NCI-H748 treated with DMSO at 0.1 percent for 48 hours (cell line): ENCODE results near the gene DNAJB7.
"Not testable (repeated sequence)": the region's sequence is repeated elsewhere in the genome, so short reads cannot be mapped to it uniquely, and the experiment has no call there.

ENCODE experiments used
- DNase-seq: peaks from one replicate; lab custom pipeline; 2025; lab: John Stamatoyannopoulos, UW

The DNAJB7 gene

DNA sequence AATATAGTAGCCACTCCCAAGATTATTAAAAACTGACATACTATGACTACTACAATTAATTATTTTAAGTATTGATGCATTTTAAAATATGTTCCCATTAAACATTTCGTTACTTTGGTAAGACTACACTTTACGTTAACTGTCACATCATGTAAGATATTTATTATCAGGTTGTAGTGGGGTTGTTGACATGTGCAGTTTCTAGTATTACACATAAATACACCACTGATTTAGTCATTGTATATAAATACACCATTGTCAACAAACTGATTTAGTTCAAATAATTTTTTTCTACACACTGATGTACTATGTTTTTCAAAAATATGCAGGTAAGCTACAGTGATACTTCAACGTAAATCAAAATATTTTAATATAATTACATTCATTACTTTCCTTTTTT is 17.0 kb downstream of the DNAJB7 start:
- DNase-seq, result no peak

DNA sequence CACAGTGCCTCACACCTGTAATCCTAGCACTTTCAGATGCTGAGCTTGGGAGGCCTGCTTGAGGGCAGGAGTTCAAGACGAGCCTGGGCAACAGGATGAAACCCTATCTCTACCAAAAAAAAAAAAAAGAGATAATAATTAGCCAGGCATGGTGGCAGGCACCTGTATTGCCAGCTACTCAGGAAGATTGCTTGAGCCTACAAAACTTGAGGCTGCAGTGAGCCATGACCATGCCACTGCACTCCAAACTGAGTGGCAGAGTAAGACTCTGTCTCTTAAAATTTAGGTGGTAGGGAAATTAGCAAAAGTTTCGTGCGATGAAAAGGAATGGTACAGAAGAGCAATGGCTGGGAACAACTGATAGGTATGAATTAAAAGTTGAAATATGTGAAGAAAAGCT is 23.4 kb downstream of the DNAJB7 start:
- DNase-seq, result no peak

- DNase-seq, result no peak
These were observed 27.3 kb downstream of the DNAJB7 start for GRCh38 chr22:40834619-40835018.

DNA sequence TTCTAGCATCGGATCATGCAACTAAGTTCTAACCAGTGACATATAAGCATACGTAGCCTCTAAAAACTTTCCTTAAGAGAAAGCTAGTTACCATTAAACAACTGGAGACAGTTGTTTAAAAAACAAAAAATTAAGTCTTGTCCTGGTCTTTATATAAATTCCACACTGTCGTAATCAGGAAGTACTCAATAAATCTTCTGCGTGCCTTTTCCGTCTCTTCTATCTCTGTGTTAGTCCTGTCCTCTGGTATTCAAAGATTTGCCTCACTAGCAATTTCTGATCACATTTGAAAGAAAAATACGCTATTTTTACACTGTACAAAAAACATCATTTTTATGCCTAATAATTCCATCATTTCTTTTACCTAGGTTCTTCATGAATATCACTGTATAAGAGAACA is 32.8 kb downstream of the DNAJB7 start:
- DNase-seq, result no peak

GRCh38 chr22:40826984-40827741 is 34.8 kb downstream of the DNAJB7 start:
- DNase-seq, result no peak

GRCh38 chr22:40826292-40826691 is 35.6 kb downstream of the DNAJB7 start:
- not testable (repeated sequence) for DNase-seq

GRCh38 chr22:40823426-40823825 is 38.5 kb downstream of the DNAJB7 start:
- no peak for DNase-seq

GRCh38 chr22:40819599-40820140 is 42.2 kb downstream of the DNAJB7 start:
- peak; percentile 10 for DNase-seq

- peak; percentile 83 for DNase-seq
These were observed 42.9 kb downstream of the DNAJB7 start, which contains the start of gene SLC25A17 for GRCh38 chr22:40818747-40819598. SLC25A17 (minus strand) TSS chr22:40819346; CDS start chr22:40819248, 98 bp downstream.

DNA sequence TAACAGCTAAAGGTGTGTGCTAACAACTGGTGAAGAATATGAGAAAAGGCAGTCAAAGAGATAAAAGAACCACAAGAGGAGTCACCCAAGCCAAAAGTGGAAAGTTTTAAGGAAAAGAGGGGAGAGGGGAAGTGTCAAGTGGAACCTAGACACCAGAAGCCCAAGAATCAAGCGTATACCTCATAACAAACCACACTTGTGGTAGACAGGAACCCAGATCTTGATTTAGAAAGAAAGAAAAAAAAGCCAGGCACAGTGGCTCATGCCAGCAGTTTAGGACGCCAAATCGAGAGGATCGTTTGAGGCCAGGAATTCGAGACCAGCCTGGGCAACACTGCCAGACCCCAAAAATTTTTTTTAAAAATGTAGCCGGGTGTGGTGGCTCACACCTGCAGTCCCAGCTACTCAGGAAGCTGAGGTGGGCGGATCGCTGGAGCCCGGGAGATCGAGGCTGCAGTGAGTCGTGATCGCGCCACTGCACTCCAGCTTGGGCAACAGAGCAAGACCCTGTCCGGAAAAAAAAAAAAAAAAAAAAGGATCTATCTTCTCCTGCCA is 43.6 kb downstream of the DNAJB7 start:
- no peak for DNase-seq

DNA sequence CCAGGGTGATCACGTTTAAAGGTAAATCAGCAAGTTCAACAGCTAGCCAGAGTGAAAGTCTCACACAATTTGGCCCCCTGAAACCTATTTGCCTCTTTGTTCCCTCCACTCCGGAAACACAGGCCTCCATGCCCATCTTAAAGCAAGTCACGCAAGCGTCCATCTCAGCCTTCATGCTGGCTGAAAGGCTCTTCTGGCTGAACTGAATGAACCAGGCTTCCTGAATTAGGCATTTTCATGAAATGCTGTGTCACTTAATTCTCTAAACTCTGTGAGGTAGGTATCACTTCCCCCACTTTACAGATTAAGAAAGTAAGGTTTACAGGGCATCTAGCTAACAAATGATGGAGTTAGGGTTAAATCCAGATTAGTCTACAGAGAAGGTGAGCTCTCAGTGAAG is 44.2 kb downstream of the DNAJB7 start:
- DNase-seq, result no peak

DNA sequence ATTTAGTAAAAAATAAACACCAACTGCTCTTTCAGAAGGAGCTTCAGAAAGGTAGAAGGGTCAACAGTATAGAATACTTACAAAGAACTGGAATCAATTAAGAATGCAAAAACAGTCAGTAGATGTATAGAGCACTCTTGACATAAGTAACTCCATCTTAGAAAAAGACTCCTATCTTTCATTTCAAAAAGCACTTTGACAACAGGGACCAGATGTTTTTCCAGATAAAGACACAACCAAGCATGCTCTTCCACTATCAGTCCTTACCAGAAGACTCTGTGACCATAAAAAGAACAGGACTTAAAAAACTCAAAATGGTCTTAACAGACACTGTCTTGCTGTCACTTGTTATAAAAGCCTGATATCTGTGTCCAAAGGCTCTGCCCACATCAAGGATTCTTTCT is 48.0 kb downstream of the DNAJB7 start:
- no peak for DNase-seq
